HepG2 (cell line): ENCODE data around the gene ACYP2. TPM values are rescaled to one million over a fixed set of nuclear protein-coding genes. Genes with fewer than 3 reads are reported as not detected.

Experiments
- CREB1 ChIP-seq, 2 experiments: fragments of 450-650 bp in 1 of 2; IDR thresholded peaks; 2 replicates each; pipeline ENCODE4 v1.6.1; 2016 to 2017; ENCODE audit warnings: control low read depth in 1 of 2, mild to moderate bottlenecking in 1 of 2, missing compliant biosample characterization in 1 of 2, missing genetic modification characterization in 1 of 2
- DR1 ChIP-seq: sonication (generic); formaldehyde crosslinking; IDR thresholded peaks from 2 replicates; pipeline ENCODE4 v1.8.0; 2021; ENCODE audit warnings: mild to moderate bottlenecking, missing genetic modification reagents, inconsistent platforms
- E2F1 ChIP-seq: sonication (generic); formaldehyde crosslinking; IDR thresholded peaks from 2 replicates; pipeline ENCODE4 v1.5.0; 2020; ENCODE audit warnings: missing genetic modification reagents
- FOSL1 ChIP-seq: sonication (generic); formaldehyde crosslinking; IDR thresholded peaks from 2 replicates; pipeline ENCODE4 v1.9.0; 2021; ENCODE audit warnings: missing genetic modification reagents, borderline replicate concordance
- GABPB1 ChIP-seq: IDR thresholded peaks from 2 replicates; pipeline ENCODE4 v1.6.1; 2016; ENCODE audit warnings: mild to moderate bottlenecking, missing genetic modification reagents, moderate library complexity, missing compliant biosample characterization
- GATA4 ChIP-seq: sonication (generic); IDR thresholded peaks from 2 replicates; pipeline ENCODE4 v1.6.1; 2016; ENCODE audit warnings: antibody characterized with exemption, low read depth, borderline replicate concordance
- HDAC1 ChIP-seq: sonication (generic); formaldehyde crosslinking; IDR thresholded peaks from 2 replicates; pipeline ENCODE4 v1.5.1; 2020; ENCODE audit warnings: mild to moderate bottlenecking, missing genetic modification reagents
- HES4 ChIP-seq: sonication (generic); formaldehyde crosslinking; IDR thresholded peaks from 2 replicates; pipeline ENCODE4 v1.9.0; 2021; ENCODE audit warnings: mild to moderate bottlenecking, missing genetic modification reagents, borderline replicate concordance
- MLX ChIP-seq: IDR thresholded peaks from 2 replicates; pipeline ENCODE4 v1.6.1; 2016
- RFX1 ChIP-seq: fragments of 450-650 bp; IDR thresholded peaks from 2 replicates; pipeline ENCODE4 v1.6.1; 2017
- SMC3 ChIP-seq: IDR thresholded peaks from 2 replicates; pipeline ENCODE4 v1.6.1; 2011; ENCODE audit warnings: low read length, improper control_type of control experiment
- SPEN ChIP-seq: sonication (generic); formaldehyde crosslinking; IDR thresholded peaks from 2 replicates; pipeline ENCODE4 v1.5.1; 2020; ENCODE audit warnings: low read depth, mild to moderate bottlenecking, missing genetic modification reagents
- ZBTB7B ChIP-seq: sonication (generic); formaldehyde crosslinking; IDR thresholded peaks from 2 replicates; pipeline ENCODE4 v1.4.0; 2020; ENCODE audit warnings: missing genetic modification reagents
- ZFP1 ChIP-seq: IDR thresholded peaks from 2 replicates; pipeline ENCODE4 v1.6.1; 2016
- ZFP91 ChIP-seq: sonication (generic); formaldehyde crosslinking; IDR thresholded peaks from 2 replicates; pipeline ENCODE4 v1.9.0; 2022; ENCODE audit warnings: missing genetic modification reagents, mild to moderate bottlenecking, borderline replicate concordance
- ZNF18 ChIP-seq: sonication (generic); formaldehyde crosslinking; IDR thresholded peaks from 2 replicates; pipeline ENCODE4 v1.8.0; 2022; ENCODE audit warnings: mild to moderate bottlenecking, missing genetic modification reagents; ENCODE audit not compliant: insufficient replicate concordance
- ZNF337 ChIP-seq: sonication (generic); formaldehyde crosslinking; IDR thresholded peaks from 2 replicates; pipeline ENCODE4 v1.5.1; 2020; ENCODE audit warnings: missing genetic modification reagents, low read depth, mild to moderate bottlenecking, borderline replicate concordance
- ZNF343 ChIP-seq: sonication (generic); formaldehyde crosslinking; IDR thresholded peaks from 2 replicates; pipeline ENCODE4 v1.4.0; 2020; ENCODE audit warnings: mild to moderate bottlenecking, missing genetic modification reagents
- ZNF574 ChIP-seq: sonication (generic); formaldehyde crosslinking; IDR thresholded peaks from 2 replicates; pipeline ENCODE4 v1.4.0; 2020; ENCODE audit warnings: missing genetic modification reagents
- ZNF670 ChIP-seq: sonication (generic); formaldehyde crosslinking; IDR thresholded peaks from 2 replicates; pipeline ENCODE4 v1.8.0; 2022; ENCODE audit warnings: mild to moderate bottlenecking, missing genetic modification reagents, borderline replicate concordance
- ZNF792 ChIP-seq: IDR thresholded peaks from 2 replicates; pipeline ENCODE4 v1.6.1; 2016
- ZSCAN25 ChIP-seq: sonication (generic); formaldehyde crosslinking; IDR thresholded peaks from 2 replicates; pipeline ENCODE4 v1.8.0; 2022; ENCODE audit warnings: mild to moderate bottlenecking, missing genetic modification reagents
- polyA plus RNA-seq, 8 experiments: library from polyadenylated mRNA; depleted of rRNA in 3 of 8; stranded (reverse) in 7 of 8; unstranded in 1 of 8; fragments of >200 nt; fragmentation: Illumina TruSeq in 4 of 8; extraction: Trizol in 4 of 8; gene quantifications; 2 replicates each; pipeline versions ENCODE4 v1.2.1 to v1.2.3, GENCODE V29; 2011 to 2016; ENCODE audit warnings: low read depth in 4 of 8, missing spikeins in 1 of 8, mixed read lengths in 1 of 8; ENCODE audit not compliant: insufficient read depth in 1 of 8
- total RNA-seq, 5 experiments: library from RNA; depleted of rRNA; stranded (reverse); fragments of >200 nt; fragmentation: Illumina TruSeq; extraction: Trizol; gene quantifications; 2 replicates each; pipeline ENCODE4 v1.2.3, GENCODE V29; 2016; ENCODE audit warnings: low read depth in 1 of 5

Gene ACYP2
- total and polyA plus RNA-seq, 2 of the 13 experiments (the other 11 are each of a cell fraction or from before 2014, with no cell fraction given), result 12.3 to 12.7 TPM

- no peak; the same call in none of the 2 replicates for TF ChIP-seq DR1
- TF ChIP-seq RFX1, result no peak
- peak; percentile 32; the same call in 1 of the 2 replicates for TF ChIP-seq GATA4
- TF ChIP-seq HES4 (CRISPR knock-in tag), result peak; percentile 94; the same call in 1 of the 2 replicates
- TF ChIP-seq ZFP91 (CRISPR knock-in tag), result peak; percentile 97
- TF ChIP-seq ZSCAN25 (CRISPR knock-in tag), result no peak; the same call in none of the 2 replicates
- TF ChIP-seq ZNF792 (CRISPR knock-in tag), result peak; percentile 84
- peak; percentile 96 for TF ChIP-seq GABPB1 (CRISPR knock-in tag)
- TF ChIP-seq E2F1 (CRISPR knock-in tag), result peak; percentile 78
- peak; percentile 92 for TF ChIP-seq HDAC1
- peak; percentile 74 for TF ChIP-seq ZBTB7B (CRISPR knock-in tag)
- no peak for TF ChIP-seq CREB1 (IDR thresholded peaks at IDR 0.05)
- peak; percentile 59 for TF ChIP-seq CREB1 (CRISPR knock-in tag; IDR thresholded peaks at IDR 0.05)
- TF ChIP-seq ZNF337, result peak; percentile 95; the same call in 1 of the 2 replicates
- peak; percentile 35 for TF ChIP-seq ZNF18 (CRISPR knock-in tag)
- peak; percentile 57; the same call in 1 of the 2 replicates for TF ChIP-seq ZFP1 (CRISPR knock-in tag)
- peak; percentile 82; the same call in 1 of the 2 replicates for TF ChIP-seq ZNF670 (CRISPR knock-in tag)
- TF ChIP-seq FOSL1 (CRISPR knock-in tag), result no peak
- peak; percentile 87 for TF ChIP-seq ZNF574 (CRISPR knock-in tag)
- TF ChIP-seq SPEN (CRISPR knock-in tag), result peak; percentile 99
- TF ChIP-seq SMC3, result peak; percentile 18; the same call in 1 of the 2 replicates
- TF ChIP-seq MLX (CRISPR knock-in tag), result peak; percentile 19; the same call in 1 of the 2 replicates
- TF ChIP-seq ZNF343, result peak; percentile 78; the same call in 1 of the 2 replicates
Observed at GRCh38 chr2:54115284-54116137, at the start of gene ACYP2 (continued).
